Measurements from ENCODE around the gene RALGAPB. TPM values are rescaled to one million over a fixed set of nuclear protein-coding genes. Genes with fewer than 3 reads are reported as not detected.

The RALGAPB gene
- total and polyA plus RNA-seq, 7 donors, result 7.5 to 27.3 (median 18.6) TPM

- ATAC-seq, result no peak
- H3K4me1 ChIP-seq, result no peaks in the 10 kb centered on the region
- H3K36me3 ChIP-seq (ENCODE audit: insufficient read depth in 1 of 2, low read depth in 1 of 2), result peaks cover 11 to 97% of the 10 kb centered on the region in 2 donors
- H3K27ac ChIP-seq, result no peak overlapping the region
- no peaks in the 10 kb centered on the region for H3K27me3 ChIP-seq (ENCODE audit: insufficient read depth in 3 of 3, low read length in 2 of 3)
- no peak overlapping the region for H3K4me3 ChIP-seq
- WGBS, 3 donors, result 97 to 98% (median 97%) methylated on average over 3 of the region's 3 CpGs
- intact Hi-C loops (cut with DNase I), result no loop called here
- TF ChIP-seq CTCF (IDR thresholded peaks at IDR 0.05), result no peak
- no peak for DNase-seq
- no peaks in the 10 kb centered on the region for H3K9me3 ChIP-seq
Observed at GRCh38 chr20:38547288-38548085, 74.8 kb downstream of the RALGAPB start.

GRCh38 chr20:38548356-38549083 is 75.9 kb downstream of the RALGAPB start:
- no peaks in the 10 kb centered on the region for H3K9me3 ChIP-seq
- H3K4me3 ChIP-seq, result no peak overlapping the region
- ATAC-seq (no peak), DNase-seq (no peak)
- H3K27ac ChIP-seq, result no peak overlapping the region
- intact Hi-C loops (cut with DNase I), result no loop called here
- 94 to 98% (median 97%) methylated on average over 3 of the region's 3 CpGs for WGBS, 3 donors
- H3K4me1 ChIP-seq, result no peaks in the 10 kb centered on the region
- TF ChIP-seq CTCF (IDR thresholded peaks at IDR 0.05), result no peak
- peaks cover 14 to 97% of the 10 kb centered on the region in 2 donors for H3K36me3 ChIP-seq (ENCODE audit: insufficient read depth in 1 of 2, low read depth in 1 of 2)
- H3K27me3 ChIP-seq (ENCODE audit: insufficient read depth in 3 of 3, low read length in 2 of 3), result no peaks in the 10 kb centered on the region

GRCh38 chr20:38550274-38550673 is 77.6 kb downstream of the RALGAPB start:
- no peak overlapping the region for H3K4me3 ChIP-seq
- no peaks in the 10 kb centered on the region for H3K4me1 ChIP-seq
- peaks cover 17 to 97% of the 10 kb centered on the region in 2 donors for H3K36me3 ChIP-seq (ENCODE audit: insufficient read depth in 1 of 2, low read depth in 1 of 2)
- DNase-seq (no peak), ATAC-seq (no peak)
- H3K27me3 ChIP-seq (ENCODE audit: insufficient read depth in 3 of 3, low read length in 2 of 3), result no peaks in the 10 kb centered on the region
- H3K27ac ChIP-seq, result no peak overlapping the region
- intact Hi-C loops (cut with DNase I), result loop anchor here in 1 of 2 donors (5.0 kb wide), 1 partner anchor 33 kb away; no protein-coding TSS in a partner anchor
- no peak for TF ChIP-seq CTCF (IDR thresholded peaks at IDR 0.05)
- WGBS, 3 donors, result 97 to 100% (median 97%) methylated on average over 1 of the region's 1 CpG
- H3K9me3 ChIP-seq, result no peaks in the 10 kb centered on the region

GRCh38 chr20:38551056-38551626 is 78.5 kb downstream of the RALGAPB start:
- intact Hi-C loops (cut with DNase I), result loop anchor here in 1 of 2 donors (5.0 kb wide), 1 partner anchor 34 kb away; no protein-coding TSS in a partner anchor
- 90 to 93% (median 92%) methylated on average over 7 of the region's 7 CpGs for WGBS, 3 donors
- Histone ChIP-seq H3K9me3 (no peaks in the 10 kb centered on the region), H3K4me1 (no peaks in the 10 kb centered on the region), H3K27ac (no peak overlapping the region), H3K36me3 (ENCODE audit: insufficient read depth in 1 of 2, low read depth in 1 of 2) (peaks cover 17 to 97% of the 10 kb centered on the region in 2 donors), H3K27me3 (ENCODE audit: insufficient read depth in 3 of 3, low read length in 2 of 3) (no peaks in the 10 kb centered on the region), H3K4me3 (no peak overlapping the region)
- DNase-seq, result no peak
- ATAC-seq, result no peak
- no peak for TF ChIP-seq CTCF (IDR thresholded peaks at IDR 0.05)

Measured in psoas muscle (tissue), 8 donors.